ENCODE results near the gene FAM149A.

Gene FAM149A

DNA sequence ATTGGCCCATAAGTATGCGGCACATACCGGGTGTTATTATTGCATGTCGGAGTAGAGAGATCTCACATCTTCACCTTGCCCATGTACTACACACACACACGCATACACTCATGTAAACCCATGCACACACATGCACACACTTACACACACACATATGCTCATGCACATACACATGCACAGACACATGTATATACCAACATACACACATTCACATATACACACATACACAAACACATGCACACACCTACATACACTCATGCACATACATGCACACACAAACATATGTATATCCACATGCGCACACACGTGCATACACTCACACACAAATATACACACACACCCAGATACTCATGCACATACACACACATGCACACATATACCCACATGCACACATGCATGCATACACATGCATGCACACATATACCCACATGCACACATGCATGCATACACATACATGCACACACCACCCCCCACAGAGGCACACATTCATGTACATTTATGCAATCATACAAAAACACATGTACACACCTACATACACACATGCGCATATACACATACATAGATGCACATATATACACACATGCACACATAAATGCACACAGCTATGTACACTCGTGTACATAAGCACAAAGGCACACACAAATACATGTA is 98.1 kb downstream of the FAM149A start:
- no peak for DNase-seq (ENCODE audit: low read depth, low spot score)

DNA sequence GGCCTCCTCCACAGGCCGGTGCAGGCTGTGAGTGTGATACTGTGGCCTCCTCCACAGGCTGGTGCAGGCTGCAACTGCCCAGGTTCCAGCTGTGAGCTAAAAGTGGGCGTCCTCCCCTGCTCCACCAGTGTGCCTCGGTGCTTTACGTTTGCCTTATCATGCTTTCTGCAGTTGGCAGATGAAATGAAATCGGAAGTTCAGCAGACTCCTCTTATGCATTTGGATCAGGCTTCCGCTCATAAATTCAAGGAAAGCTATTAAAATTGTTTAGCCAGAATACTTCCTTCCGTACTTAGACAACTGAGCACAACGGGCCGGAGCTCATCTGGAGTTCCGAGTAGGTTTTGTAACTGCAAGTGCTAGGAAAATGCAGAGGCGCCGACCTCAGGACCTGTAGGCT is 98.9 kb downstream of the FAM149A start:
- no peak for DNase-seq (ENCODE audit: low read depth, low spot score)

DNA sequence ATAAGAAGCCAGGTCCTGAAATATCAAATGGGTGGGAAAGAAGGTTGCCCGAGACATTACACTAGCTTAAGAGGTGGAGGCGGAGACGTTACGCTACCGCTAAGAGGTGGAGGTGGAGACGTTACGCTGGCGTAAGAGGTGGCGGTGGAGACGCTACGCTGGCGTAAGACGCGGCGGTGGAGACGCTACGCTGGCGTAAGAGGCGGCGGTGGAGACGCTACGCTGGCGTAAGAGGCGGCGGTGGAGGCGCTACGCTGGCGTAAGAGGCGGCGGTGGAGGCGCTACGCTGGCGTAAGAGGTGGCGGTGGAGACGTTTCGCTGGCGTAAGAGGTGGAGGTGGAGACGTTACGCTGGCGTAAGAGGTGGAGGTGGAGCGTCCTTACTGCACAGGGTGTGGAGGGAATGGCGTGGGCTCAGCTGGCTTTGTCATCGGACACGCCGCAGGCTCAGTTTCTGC is 99.6 kb downstream of the FAM149A start:
- DNase-seq (ENCODE audit: low read depth, low spot score) = peak; percentile 85

DNA sequence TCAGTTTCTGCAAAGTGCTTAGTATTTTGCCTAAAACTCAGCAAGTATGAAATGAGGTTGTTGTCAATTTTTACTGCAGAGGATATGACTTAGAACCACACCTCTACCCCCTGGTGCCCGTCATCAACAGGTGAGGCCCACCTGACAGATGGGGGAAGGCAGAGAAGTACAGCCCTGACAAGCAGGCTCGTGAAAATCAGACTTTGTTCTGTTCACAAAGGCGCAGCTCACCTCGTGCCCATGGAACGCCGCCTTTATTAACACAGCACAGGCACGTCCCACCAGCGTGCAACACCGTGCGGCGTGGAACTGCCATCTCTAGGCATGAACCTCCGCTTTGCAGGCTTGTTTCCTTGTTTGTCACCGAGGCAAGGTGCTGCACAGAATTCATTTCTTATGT is 100.2 kb downstream of the FAM149A start:
- DNase-seq (ENCODE audit: low read depth, low spot score) = no peak

DNA sequence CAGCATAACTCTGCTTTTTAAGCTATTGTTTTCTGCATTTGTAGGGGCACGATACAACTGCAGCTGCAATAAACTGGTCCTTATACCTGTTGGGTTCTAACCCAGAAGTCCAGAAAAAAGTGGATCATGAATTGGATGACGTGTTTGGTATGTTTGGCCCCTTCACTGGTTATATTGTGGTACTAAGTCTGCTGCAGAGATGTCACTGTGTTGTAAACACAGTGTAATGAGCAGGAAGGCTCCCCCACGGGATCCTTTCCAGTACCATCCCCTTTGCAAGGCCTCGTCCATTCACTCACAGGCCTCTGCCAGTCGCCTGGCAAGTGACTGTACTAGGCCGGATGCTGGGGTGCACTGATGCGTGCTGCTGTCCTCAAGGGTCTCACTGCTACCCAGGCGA is 100.7 kb downstream of the FAM149A start:
- DNase-seq (ENCODE audit: low read depth, low spot score) = no peak

DNA sequence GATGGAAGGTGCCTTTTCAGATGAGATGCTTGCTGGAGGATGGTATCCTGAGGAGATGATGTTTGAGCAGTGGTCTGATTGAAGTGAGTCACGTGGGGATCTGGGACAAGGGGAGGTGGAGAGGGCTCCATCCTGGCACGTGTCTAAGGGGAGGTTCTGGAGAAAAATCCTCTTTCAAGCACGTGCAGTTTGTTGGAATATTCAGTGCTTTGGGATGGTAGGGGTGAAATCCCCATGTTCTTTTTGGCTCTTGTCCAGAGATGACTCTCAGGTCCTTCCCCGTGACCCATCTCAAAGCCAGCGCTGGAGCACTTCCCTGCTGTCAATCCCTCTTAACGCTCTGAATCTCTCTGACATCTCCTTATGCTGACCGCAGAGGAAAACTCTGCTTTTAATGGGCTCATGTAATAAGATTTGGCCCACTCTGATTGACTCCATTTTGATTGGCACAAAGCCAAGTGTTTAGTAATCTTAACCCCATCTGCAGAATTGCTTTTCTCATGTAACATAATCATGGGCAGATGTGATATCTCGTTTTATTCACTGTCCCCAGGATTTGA is 112.0 kb downstream of the FAM149A start:
- no peak for DNase-seq (ENCODE audit: low read depth, low spot score)

DNA sequence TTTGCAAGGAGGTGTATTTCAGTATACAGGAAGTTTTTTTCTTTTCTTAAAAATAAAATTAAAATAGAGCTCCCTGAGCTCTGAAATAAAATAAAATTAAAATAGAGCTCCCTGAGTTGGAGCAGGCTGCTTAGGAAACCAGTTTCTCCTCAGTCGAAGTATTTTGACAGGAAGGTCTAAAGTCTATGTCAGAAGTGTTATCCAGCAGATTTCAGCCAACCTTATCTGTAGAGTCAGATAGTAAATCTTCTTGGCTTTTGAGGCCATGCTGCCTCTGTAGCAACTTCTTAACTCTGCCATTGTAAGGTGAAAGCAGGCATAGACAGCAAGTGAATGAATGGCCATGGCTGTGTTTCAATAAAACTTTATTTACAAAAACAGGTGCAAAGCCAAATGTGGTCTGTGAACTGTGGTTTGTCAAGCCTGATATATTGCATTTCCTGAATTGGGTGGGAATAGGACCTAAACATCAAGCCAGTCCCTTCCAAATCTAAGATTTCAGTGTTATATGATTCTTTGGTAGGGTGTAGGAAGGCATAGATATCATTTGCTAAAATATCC is 113.3 kb downstream of the FAM149A start:
- DNase-seq (ENCODE audit: low read depth, low spot score) = no peak

DNA sequence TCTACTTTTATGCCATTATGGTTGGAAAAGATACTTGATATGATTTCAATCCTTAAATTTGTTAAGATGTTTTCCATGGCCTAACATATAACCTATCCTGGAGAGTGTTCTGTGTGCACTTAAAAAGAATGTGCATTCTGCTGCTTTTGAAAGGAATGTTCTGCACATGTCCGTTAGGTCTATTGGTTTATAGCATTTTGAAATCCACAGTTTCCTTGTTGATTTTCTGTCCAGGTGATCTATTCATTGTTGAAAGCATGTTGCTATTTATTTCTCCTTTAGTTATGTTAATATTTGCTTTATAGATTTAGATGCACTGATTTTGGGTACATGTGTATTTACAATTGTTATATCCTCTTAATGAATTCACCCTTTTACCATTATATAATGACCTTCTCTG is 117.1 kb downstream of the FAM149A start:
- DNase-seq (ENCODE audit: low read depth, low spot score) = no peak

All from ELF-1 (cell line).